ENCODE results near the gene SH2D3A. TPM values are rescaled to one million over a fixed set of nuclear protein-coding genes. Genes with fewer than 3 reads are reported as not detected.

SH2D3A gene
- total and polyA plus RNA-seq, 2 of the 8 experiments (the other 6 are each of a cell fraction or from before 2014, with no cell fraction given) = 14.5 to 22.1 TPM

DNA sequence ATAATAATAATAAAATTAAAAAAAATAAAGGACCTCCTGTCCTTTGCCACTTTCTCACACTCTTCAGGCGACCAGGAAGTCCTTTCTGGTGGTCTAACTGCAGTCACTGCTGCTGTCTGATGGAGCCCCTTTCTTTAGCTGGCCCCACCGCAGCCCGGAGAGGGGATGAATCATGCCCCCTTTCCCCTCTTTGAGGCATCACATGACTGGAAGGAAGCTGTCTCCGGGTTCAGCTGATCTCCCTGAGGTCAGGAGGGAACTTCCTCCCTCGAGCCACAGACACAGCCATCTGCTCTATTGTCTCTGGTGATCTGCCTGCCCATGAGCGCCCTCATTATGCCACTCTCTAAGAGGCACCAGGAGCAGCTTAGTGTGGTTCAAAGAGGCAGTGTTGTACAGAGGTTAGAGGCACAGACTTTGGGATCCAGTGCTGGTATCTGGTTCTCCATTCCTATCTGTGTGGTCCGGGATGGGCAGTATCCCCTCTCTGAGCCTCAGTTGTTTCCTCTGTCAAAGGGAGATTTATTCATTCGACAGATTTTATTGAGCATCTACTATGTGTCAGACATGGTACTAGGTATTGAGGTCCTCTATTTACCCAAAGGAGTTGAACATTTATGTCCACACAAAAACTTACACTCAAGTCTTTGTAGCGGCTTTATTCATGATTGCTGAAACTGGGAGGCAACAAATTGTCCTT is 35.3 kb upstream of the SH2D3A start:
- no peak overlapping the region; the same call in 1 of the 2 replicates for H3K18ac ChIP-seq (ENCODE audit: extremely low read depth, low read length)
- no peak overlapping the region for H3K14ac ChIP-seq (ENCODE audit: insufficient read length)
- H4K5ac ChIP-seq (ENCODE audit: insufficient read length, low read depth, low read length) = no peak overlapping the region
- H3K4me1 ChIP-seq (replicated peaks in 1 of 4; ENCODE audit: control insufficient read depth in 3 of 4, insufficient read depth in 4 of 4, low read length in 3 of 4) = peaks cover 0 to 11% (median 3%) of the 10 kb centered on the region in 4 experiments; a peak in 2 of 7 replicates
- no peaks in the 10 kb centered on the region for H3K27me3 ChIP-seq (replicated peaks in 1 of 4; ENCODE audit: control insufficient read depth in 3 of 4, extremely low read depth in 1 of 4, insufficient read depth in 3 of 4, low read length in 3 of 4)
- no peaks in the 10 kb centered on the region for H3K79me1 ChIP-seq (ENCODE audit: low read depth, low read length)
- no peak overlapping the region for H3K27ac ChIP-seq (ENCODE audit: low read depth, low read length)
- DNase-seq (ENCODE audit: low read depth in 1 of 2, low spot score in 2 of 2) = no peak
- H3K9ac ChIP-seq (replicated peaks in 1 of 4; ENCODE audit: extremely low read depth in 1 of 4, low read depth in 3 of 4, low read length in 3 of 4) = no peak overlapping the region; a peak in 1 of 7 replicates
- H4K20me1 ChIP-seq (replicated peaks in 1 of 2; ENCODE audit: control insufficient read depth in 1 of 2, insufficient read depth in 2 of 2, low read length in 2 of 2) = no peaks in the 10 kb centered on the region
- 65% methylated on average over 9 of the region's 9 CpGs; no CpG with 5 or more reads in 1 of the 2 experiments for WGBS, 2 experiments (ENCODE audit: extremely low coverage in 1 of 2, insufficient coverage in 1 of 2, insufficient read length in 1 of 2, insufficient replicate concordance in 2 of 2, low coverage in 1 of 2, low lambda C conversion rate in 2 of 2, missing lambda C conversion rate in 1 of 2)
- H2AFZ ChIP-seq (ENCODE audit: low read length) = no peak overlapping the region
- no peak overlapping the region for H2AK5ac ChIP-seq (ENCODE audit: low read depth, low read length)
- peak overlapping the region; percentile 11 for H4K91ac ChIP-seq (replicated peaks; ENCODE audit: insufficient read length, low read length)
- ChIA-PET CTCF (ENCODE audit: partially characterized antibody) (interaction anchor here (0.7 kb wide), 2 partner anchors 21 to 653 kb away, joined by 3 read pairs; no protein-coding TSS in a partner anchor), POLR2A (ENCODE audit: partially characterized antibody) (interaction anchor here (0.8 to 1.0 kb wide), 2 partner anchors 15 to 35 kb away, joined by 3 to 4 read pairs; partner anchors contain the start of gene SH2D3A)
- H3K4me2 ChIP-seq (ENCODE audit: insufficient read depth in 1 of 2, low read depth in 2 of 2, low read length in 2 of 2) = no peak overlapping the region; a peak in 1 of 4 replicates
- no peaks in the 10 kb centered on the region for H3K36me3 ChIP-seq (ENCODE audit: control insufficient read depth in 2 of 4, insufficient read depth in 4 of 4, low read length in 3 of 4)
- H2BK15ac ChIP-seq (ENCODE audit: low read length) = 0 out of 2 replicates have a peak overlapping the region, but pooled peaks have one; percentile 13
- H3K79me2 ChIP-seq (ENCODE audit: control insufficient read depth in 1 of 2, insufficient read depth in 2 of 2, low read length in 2 of 2) = no peaks in the 10 kb centered on the region
- H2BK5ac ChIP-seq (ENCODE audit: low read depth, low read length) = 0 out of 2 replicates have a peak overlapping the region, but pooled peaks have one; percentile 0
- H3K4me3 ChIP-seq (ENCODE audit: extremely low read depth in 1 of 4, insufficient read depth in 2 of 4, low read depth in 3 of 4, low read length in 4 of 4) = no peak overlapping the region
- peaks cover 3% of the 10 kb centered on the region; the same call in 1 of the 2 replicates for H3K23me2 ChIP-seq (ENCODE audit: low read depth, low read length)
- no peak overlapping the region for H3K4ac ChIP-seq (replicated peaks; ENCODE audit: insufficient read length, low read depth, low read length)
- no peak overlapping the region for H3K56ac ChIP-seq (replicated peaks; ENCODE audit: insufficient read length, low read depth, low read length)
- H2BK120ac ChIP-seq (replicated peaks; ENCODE audit: low read depth, low read length) = no peak overlapping the region
- H4K8ac ChIP-seq (ENCODE audit: extremely low read depth, insufficient read depth, low read length) = no peak overlapping the region
- peak overlapping the region; percentile 5; the same call in 1 of the 2 replicates for H2BK20ac ChIP-seq (ENCODE audit: low read length)
- H3K9me3 ChIP-seq (ENCODE audit: insufficient read depth in 2 of 2, low read depth in 1 of 2, low read length in 1 of 2) = peaks cover 3 to 27% of the 10 kb centered on the region in 2 experiments; a peak in 3 of 4 replicates
- H2BK12ac ChIP-seq (ENCODE audit: low read depth, low read length) = peak overlapping the region; percentile 11; the same call in 1 of the 2 replicates
- TF ChIP-seq KDM4A (IDR thresholded peaks at IDR 0.05; ENCODE audit: low read depth, low read length, severe bottlenecking) (peak; percentile 4), CTBP2 (IDR thresholded peaks at IDR 0.05; ENCODE audit: borderline replicate concordance, insufficient read depth, insufficient read length, low read length) (no peak), CBX5 (IDR thresholded peaks at IDR 0.05; ENCODE audit: low read depth, low read length) (no peak), FOSL1 (IDR thresholded peaks at IDR 0.05; ENCODE audit: insufficient read depth, low read depth, low read length) (no peak), TAF7 (optimal IDR thresholded peaks at IDR 0.05; ENCODE audit: borderline replicate concordance, low read depth, low read length) (no peak), CTCF (IDR thresholded peaks at IDR 0.05; ENCODE audit: control extremely low read depth in 1 of 3, insufficient read depth in 1 of 3, low read depth in 1 of 3, low read length in 3 of 3) (no peak)
- no peak for FAIRE-seq
- H3K23ac ChIP-seq (ENCODE audit: insufficient read length) = no peak overlapping the region

All from H1 (cell line).